ENCODE results near the gene F10.
A peak's percentile ranks its signal among the peaks of the same experiment; 100 is the strongest.

GRCh38 chr13:113183450-113184129 lies 61.0 kb downstream of the F10 start:
- TF ChIP-seq RXRA (IDR thresholded peaks at IDR 0.05) (peak in 1 of 2 donors; percentile 38), CTCF (IDR thresholded peaks at IDR 0.05; ENCODE audit: low read depth, low read length, missing input control) (no peak), REST (IDR thresholded peaks at IDR 0.05) (no peak), JUND (IDR thresholded peaks at IDR 0.05) (no peak), MAX (IDR thresholded peaks at IDR 0.05) (peak; percentile 21), YY1 (IDR thresholded peaks at IDR 0.05) (peak; percentile 23)
